HG03575 (cell line): ENCODE results near the gene SLC22A2.

ENCODE experiments used
- ATAC-seq: cut with Tn5 transposase; IDR thresholded peaks from one replicate; pipeline ENCODE4 v1.9.1; 2021; ENCODE audit not compliant: unreplicated experiment, insufficient number of reproducible peaks, low FRiP score; ENCODE audit errors: extremely low read depth

SLC22A2 gene

DNA sequence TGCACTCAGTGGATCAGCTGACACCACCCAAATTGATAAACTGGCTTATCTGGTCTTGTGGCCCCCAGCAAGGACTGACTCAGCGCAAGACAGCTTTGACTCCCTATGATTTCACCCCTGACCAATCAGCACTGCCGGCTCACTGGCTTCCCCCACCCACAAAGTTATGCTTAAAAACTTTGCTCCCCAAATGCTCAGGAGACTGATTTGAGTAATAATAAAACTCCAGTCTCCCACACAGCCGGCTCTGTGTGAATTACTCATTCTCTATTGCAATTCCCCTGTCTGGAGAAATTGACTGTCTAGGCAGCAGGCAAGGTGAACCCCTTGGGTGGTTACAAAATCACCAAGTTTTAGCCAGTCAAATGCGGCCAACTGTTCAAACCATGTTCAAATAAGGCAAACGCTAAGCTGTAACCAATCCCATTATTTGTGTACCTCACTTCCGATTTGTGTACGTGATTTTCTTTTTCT, 32.5 kb downstream of the SLC22A2 start:
- no peak for ATAC-seq

DNA sequence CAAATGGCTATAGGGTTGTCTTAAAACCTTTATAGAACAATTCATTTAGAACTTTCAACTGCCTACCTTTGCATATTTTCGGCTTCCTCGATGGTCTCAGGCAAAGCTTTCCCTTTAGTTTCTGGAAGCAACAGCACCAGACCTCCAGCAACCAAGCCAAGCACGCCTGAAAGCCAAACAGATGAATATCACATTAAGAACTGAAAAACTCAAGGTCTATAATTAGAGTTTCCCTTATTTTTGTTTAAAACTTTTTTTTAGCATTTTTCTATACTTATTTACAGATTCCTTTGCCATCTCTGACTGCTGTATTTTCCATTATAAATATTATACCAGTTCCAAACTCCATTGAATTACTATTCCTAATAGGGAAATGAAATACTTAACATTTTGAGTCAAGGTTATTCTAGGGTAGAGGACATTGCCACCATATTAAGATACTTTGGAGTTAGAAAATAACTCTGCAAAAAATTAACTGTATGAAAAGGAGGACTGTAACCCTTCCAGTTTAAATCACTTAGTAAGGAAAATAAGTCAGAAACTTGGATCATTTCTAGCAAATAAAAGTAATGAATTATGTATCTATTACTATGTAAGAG, 33.9 kb downstream of the SLC22A2 start:
- no peak for ATAC-seq

DNA sequence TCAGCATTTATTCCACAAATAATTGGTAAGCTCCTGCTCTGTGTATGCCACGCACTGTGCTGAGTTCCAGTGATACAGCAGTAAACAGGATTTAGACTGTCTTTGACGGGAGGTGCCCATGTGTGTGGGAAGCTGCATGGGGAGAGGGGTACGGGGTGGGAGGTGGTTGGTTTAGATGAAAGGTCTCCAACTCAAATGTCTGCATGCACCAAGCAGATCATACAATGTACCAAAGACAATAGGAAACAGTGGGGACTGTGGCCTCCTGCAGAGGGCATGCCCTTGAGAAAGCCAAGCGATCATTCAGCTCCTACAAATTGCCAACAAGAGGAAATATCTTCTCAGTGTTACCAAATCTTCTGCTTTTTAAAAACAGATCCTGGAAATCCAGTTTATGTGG, 36.1 kb downstream of the SLC22A2 start:
- no peak for ATAC-seq

- ATAC-seq, result no peak
Observed at GRCh38 chr6:160221918-160222317, 36.7 kb downstream of the SLC22A2 start.

GRCh38 chr6:160221423-160221822, 37.2 kb downstream of the SLC22A2 start:
- ATAC-seq, result no peak

- no peak for ATAC-seq
Observed at GRCh38 chr6:160218810-160219209, 39.8 kb downstream of the SLC22A2 start.

- ATAC-seq, result no peak
Observed at GRCh38 chr6:160217863-160218262, 40.8 kb downstream of the SLC22A2 start.

DNA sequence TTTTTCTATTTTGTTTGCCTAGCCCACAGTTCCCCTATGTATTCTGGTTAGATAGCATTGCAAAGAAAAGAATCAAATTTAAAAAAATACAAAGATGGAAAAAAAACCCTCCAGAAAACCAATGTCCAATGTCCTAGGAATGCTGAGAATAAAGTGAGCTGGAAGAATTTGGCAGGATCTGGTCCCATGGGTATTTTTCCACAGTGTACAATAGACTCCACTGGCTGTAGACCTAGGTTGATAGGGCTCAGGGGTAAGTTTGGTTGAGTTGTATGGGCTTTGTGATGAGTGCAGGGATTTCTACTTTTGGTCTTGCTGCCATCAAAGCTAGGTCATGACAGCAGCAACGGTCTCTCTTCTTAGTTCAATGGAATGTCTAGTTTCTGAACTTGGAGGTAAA, 41.5 kb downstream of the SLC22A2 start:
- no peak for ATAC-seq

DNA sequence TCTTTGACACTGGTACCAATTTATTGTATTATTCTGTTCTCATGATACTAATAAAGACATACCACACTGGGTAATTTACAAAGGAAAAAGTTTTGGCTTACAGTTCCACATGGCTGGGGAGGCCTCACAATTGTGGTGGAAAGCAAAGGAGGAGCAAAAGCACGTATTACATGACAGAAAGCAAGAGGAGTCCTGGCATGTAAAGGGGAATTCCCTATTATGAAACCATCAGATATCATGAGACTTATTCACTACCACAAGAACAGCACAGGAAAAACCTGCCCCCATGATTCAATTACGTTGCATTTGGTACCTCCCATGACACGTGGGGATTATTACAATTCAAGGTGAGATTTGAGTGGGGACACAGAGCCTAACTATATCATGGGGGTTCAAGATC, 43.4 kb downstream of the SLC22A2 start:
- ATAC-seq, result no peak

- no peak for ATAC-seq
Observed at GRCh38 chr6:160207618-160208017, 51.0 kb downstream of the SLC22A2 start.

- no peak for ATAC-seq
Observed at GRCh38 chr6:160204710-160205109, 53.9 kb downstream of the SLC22A2 start.

DNA sequence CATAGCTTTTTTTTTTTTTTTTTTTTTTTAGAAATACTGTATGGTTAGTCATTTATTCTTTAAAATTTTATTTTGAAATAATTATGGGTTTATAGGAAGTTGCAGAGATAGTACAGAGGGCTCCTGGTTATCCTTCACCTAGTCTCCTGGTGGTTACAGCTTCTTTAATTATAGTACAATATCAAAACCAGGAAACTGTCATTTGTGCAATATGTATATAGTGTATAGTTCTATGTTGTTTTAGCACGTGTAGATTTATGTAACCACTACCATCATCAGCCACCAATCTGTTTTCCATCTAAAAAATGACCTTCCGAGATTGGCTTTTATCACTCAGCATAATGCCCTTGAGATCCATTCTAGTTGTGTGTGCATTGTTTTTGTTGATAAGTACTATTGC, 54.7 kb downstream of the SLC22A2 start:
- ATAC-seq, result no peak

GRCh38 chr6:160203522-160203921, 55.1 kb downstream of the SLC22A2 start:
- no peak for ATAC-seq

DNA sequence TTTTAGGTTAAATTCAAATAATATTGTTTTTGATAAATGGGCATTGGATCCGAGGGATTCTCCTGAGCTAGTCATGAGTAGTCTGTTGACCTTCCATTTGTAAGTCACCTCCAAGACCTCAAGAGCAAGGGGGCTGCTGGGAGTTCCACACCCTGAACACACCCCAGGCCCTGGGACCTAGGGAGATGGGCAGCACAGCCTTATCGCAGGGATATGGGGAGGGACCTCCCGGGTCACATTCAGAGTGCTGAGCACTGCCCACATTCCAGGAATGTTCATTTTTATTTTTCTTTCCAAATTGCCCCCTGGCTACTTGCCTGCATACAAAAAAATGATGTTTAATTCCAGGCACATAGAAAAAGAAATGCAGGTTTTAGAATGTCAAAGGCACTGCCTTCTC, 55.5 kb downstream of the SLC22A2 start:
- no peak for ATAC-seq

GRCh38 chr6:160202411-160202810, 56.2 kb downstream of the SLC22A2 start:
- no peak for ATAC-seq

GRCh38 chr6:160201061-160201460, 57.6 kb downstream of the SLC22A2 start:
- no peak for ATAC-seq

DNA sequence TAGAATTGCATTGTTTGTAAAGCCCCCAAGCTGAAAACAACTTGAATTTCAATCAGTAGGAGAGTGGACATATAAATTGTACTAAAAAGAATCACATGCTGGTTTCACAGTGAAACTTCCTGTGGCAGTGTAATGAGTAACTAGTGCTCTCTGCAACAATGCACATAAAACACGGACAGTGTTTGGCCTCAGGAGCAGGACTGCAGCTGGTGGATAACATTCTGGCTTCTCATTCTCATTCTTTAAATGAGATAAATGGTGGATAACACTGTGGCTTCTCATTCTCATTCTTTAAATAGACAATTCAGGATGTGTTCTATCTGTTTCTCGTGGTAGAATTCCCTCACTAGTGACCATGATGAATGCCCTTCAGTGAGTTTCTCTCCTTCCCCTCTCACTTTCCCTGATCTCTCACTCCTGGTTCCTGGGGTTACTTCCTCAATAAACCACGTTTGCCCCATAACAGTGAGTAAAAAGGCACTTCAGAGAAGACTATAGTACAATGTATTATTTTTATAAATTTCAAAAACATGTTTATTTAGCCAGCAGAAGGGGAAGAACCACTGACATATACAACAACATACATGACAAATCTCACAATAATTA, 59.9 kb downstream of the SLC22A2 start:
- peak; percentile 60 for ATAC-seq

- no peak for ATAC-seq
Observed at GRCh38 chr6:160197662-160198061, 61.0 kb downstream of the SLC22A2 start.

DNA sequence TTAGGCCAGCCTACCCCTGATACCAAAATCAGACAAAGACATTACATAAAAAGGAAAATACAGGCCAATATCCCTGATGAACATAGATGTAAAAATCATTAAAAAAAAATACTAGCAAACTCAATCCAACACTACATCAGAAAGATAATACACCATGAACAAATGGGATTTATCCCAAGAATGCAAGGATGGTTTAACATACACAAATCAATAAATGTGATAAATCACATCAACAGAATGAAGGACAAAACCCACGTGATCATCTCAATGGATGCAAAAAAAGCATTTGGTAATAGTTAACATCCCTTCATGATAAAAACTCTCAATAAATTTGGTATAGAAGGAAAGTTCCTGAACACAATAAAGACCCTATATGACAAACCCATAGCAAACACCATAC, 63.8 kb downstream of the SLC22A2 start:
- no peak for ATAC-seq

DNA sequence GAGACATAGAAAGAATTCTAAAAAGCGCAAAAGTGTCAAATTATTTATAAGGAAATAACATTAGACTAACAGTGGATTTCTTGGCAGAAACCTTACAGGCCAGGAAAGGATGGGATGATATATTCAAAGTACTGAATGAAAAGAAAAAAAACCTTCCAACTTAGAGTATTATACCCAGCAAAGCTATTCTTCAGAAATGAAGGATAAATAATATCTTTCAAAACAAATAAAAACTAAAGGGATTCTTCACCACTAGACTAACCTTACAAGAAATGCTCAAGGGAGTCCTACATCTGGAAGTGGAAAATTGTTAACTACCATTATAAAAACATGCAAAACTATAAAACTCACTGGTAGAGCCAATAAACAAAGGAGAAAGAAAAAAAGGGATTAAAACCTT, 65.8 kb downstream of the SLC22A2 start:
- ATAC-seq, result no peak

DNA sequence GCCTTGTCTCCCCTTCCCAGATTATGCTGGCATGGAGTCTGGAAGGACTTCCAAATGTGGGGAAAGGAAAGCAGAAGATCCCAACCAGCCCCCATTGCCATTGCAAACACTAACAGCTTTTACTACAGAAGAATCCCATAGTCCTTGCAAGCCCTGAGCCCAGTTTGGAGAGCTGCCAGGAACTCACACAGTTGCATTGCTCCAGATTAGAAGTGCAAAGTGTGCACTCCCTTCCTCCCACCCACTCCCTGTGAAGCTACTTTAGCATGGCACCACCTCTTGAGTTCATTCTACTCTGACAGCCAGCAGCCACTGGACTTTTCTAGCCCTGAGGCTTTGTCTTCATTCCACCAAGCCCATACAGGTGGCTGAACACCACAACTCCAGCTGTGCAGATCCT, 67.6 kb downstream of the SLC22A2 start:
- ATAC-seq, result no peak
